ENCODE measurements around the gene VDR. TPM values are rescaled to one million over a fixed set of nuclear protein-coding genes. Genes with fewer than 3 reads are reported as not detected.
"Not testable (repeated sequence)": the region's sequence is repeated elsewhere in the genome, so short reads cannot be mapped to it uniquely, and the experiment has no call there.

The VDR gene
- total RNA-seq, 1 donor from 2014 or later, result 0.54 TPM

GRCh38 chr12:47814539-47815170, 90.1 kb downstream of the VDR start:
- TF ChIP-seq CTCF (IDR thresholded peaks at IDR 0.05; ENCODE audit: unreplicated experiment), result no peak
- H3K4me1 Mint-ChIP-seq, result peaks cover 67% of the 10 kb centered on the region
- DNase-seq (ENCODE audit: low spot score in 2 of 2, unreplicated experiment in 2 of 2), result no peak
- peaks cover 2% of the 10 kb centered on the region for H3K36me3 Mint-ChIP-seq
- H3K4me3 Mint-ChIP-seq, result no peak overlapping the region
- no peaks in the 10 kb centered on the region for H3K27me3 Mint-ChIP-seq (ENCODE audit: low read depth)
- no peaks in the 10 kb centered on the region for H3K9me3 Mint-ChIP-seq
- peak overlapping the region; percentile 97 for H3K27ac Mint-ChIP-seq

GRCh38 chr12:47813511-47814196, 91.1 kb downstream of the VDR start:
- no peak for DNase-seq (ENCODE audit: low spot score in 2 of 2, unreplicated experiment in 2 of 2)

GRCh38 chr12:47812797-47813510, 91.8 kb downstream of the VDR start:
- Mint-ChIP-seq H3K27ac (peak overlapping the region; percentile 97), H3K27me3 (ENCODE audit: low read depth) (no peaks in the 10 kb centered on the region), H3K4me3 (peak overlapping the region; percentile 51), H3K4me1 (peaks cover 73% of the 10 kb centered on the region), H3K9me3 (no peaks in the 10 kb centered on the region), H3K36me3 (peaks cover 2% of the 10 kb centered on the region)
- DNase-seq (ENCODE audit: low spot score in 2 of 2, unreplicated experiment in 2 of 2), result peak; percentile 71 to 84
- no peak for TF ChIP-seq CTCF (IDR thresholded peaks at IDR 0.05; ENCODE audit: unreplicated experiment)

More at GRCh38 chr12:47813511-47814196, 91.1 kb downstream of the VDR start:
- Mint-ChIP-seq H3K27ac (peak overlapping the region; percentile 97), H3K27me3 (ENCODE audit: low read depth) (no peaks in the 10 kb centered on the region), H3K4me1 (peaks cover 73% of the 10 kb centered on the region), H3K4me3 (peak overlapping the region; percentile 51), H3K36me3 (peaks cover 2% of the 10 kb centered on the region), H3K9me3 (no peaks in the 10 kb centered on the region)
- no peak for TF ChIP-seq CTCF (IDR thresholded peaks at IDR 0.05; ENCODE audit: unreplicated experiment)

DNA sequence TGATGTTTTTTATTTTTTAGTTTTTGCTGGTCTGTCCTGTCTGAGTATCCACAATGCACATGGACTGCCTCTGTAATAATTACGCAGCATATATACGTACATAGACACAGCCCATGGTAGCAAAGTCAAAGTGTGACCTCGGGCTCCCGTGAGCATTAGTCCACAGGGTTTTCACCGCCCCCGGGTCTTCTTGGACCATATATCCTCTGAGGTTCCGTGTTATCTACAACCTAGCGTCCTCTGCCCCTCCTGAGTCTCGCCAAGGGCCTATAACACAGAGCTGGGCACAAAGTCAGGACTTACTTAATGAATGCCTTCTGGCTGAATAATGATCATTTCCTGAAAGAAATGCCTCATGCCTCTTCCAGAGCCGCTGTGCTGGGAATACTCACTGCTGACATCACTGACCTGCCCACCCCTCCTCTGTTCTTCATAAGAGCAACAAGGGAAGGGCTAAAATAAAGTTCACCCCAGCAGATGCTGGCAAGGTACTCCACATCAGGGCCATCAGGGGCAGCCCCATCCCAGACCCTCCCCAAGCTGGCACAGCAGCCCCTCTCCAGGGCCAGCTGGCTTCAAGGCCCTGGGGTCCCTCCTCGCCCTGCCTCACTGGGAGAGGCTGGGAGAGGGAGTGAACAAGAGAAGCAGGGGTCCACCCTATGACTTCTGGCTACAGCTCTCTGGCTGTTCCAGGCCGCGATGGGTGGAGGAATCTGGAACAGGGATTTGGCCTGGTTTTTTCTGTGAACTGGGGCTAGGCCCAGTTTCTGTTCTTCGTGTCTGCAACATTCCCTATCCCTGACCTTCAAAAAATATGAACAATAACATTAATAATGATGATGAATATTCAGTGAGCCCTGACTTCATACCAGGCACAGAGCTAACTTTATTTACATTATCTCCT, 93.0 kb downstream of the VDR start:
- no peak for TF ChIP-seq CTCF (IDR thresholded peaks at IDR 0.05; ENCODE audit: unreplicated experiment)
- Mint-ChIP-seq H3K9me3 (no peaks in the 10 kb centered on the region), H3K36me3 (peaks cover 2% of the 10 kb centered on the region), H3K27me3 (ENCODE audit: low read depth) (no peaks in the 10 kb centered on the region), H3K4me1 (peaks cover 72% of the 10 kb centered on the region), H3K4me3 (peak overlapping the region; percentile 51), H3K27ac (peak overlapping the region; percentile 97)
- DNase-seq (ENCODE audit: low spot score in 2 of 2, unreplicated experiment in 2 of 2), result no peak

DNA sequence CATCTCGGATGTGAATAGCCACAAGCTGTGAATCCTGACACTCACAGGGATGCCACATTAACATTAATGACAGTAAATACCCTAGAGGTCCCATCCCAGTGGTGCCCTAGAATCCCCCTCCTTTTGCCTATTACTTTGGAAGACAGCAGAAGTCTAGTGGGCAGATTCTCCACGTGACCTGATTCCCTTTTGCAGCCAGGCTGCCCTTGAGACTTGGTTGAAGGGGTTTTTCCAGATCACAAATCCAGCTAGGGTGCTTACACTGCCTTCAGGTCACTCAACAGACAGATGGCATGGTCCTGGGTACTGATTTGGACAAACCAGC, 93.8 kb downstream of the VDR start:
- Mint-ChIP-seq H3K9me3 (no peaks in the 10 kb centered on the region), H3K4me1 (peaks cover 64% of the 10 kb centered on the region), H3K27me3 (ENCODE audit: low read depth) (no peaks in the 10 kb centered on the region), H3K27ac (peak overlapping the region; percentile 97), H3K4me3 (no peak overlapping the region), H3K36me3 (peaks cover 2% of the 10 kb centered on the region)
- no peak for TF ChIP-seq CTCF (IDR thresholded peaks at IDR 0.05; ENCODE audit: unreplicated experiment)
- DNase-seq (ENCODE audit: low spot score in 2 of 2, unreplicated experiment in 2 of 2), result no peak

DNA sequence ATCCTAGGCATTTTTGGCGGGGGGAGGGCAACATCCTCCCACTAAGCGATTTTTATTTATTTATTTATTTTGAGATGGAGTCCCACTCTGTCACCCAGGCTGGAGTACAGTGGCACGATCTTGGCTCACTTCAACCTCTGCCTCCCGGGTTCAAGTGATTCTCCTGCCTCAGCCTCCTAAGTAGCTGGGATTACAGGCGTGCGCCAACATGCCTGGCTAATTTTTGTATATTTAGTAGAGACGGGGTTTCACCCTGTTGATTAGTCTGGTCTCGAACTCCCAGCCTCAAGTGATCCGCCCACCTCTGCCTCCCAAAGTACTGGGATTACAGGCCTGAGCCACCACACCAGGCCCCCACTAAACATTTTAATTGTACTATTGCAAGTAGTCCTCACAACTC, 95.3 kb downstream of the VDR start:
- H3K9me3 Mint-ChIP-seq; DNase-seq (ENCODE audit: low spot score in 2 of 2, unreplicated experiment in 2 of 2); H3K36me3 Mint-ChIP-seq; H3K4me3 Mint-ChIP-seq; H3K27me3 Mint-ChIP-seq (ENCODE audit: low read depth): not testable (repeated sequence)
- Mint-ChIP-seq H3K4me1 (peaks cover 68% of the 10 kb centered on the region), H3K27ac (peak overlapping the region; percentile 34)
